Measurements from ENCODE around the gene COL4A3.

Gene COL4A3

GRCh38 chr2:227260041-227260440 lies 95.6 kb downstream of the COL4A3 start:
- TF ChIP-seq REST (IDR thresholded peaks at IDR 0.05; ENCODE audit: insufficient read depth in 1 of 2, low read depth in 2 of 2, low read length in 2 of 2) = no peak
- TF ChIP-seq SIN3A (IDR thresholded peaks at IDR 0.05; ENCODE audit: borderline replicate concordance, insufficient read depth, low read length) = no peak
- no peak for TF ChIP-seq TAF1 (IDR thresholded peaks at IDR 0.05; ENCODE audit: borderline replicate concordance, insufficient read depth, low read length)
- TF ChIP-seq POLR2AphosphoS5 (IDR thresholded peaks at IDR 0.05; ENCODE audit: low read depth, low read length) = no peak
- no peak for TF ChIP-seq FOXP2 (optimal IDR thresholded peaks at IDR 0.05; ENCODE audit: borderline replicate concordance, extremely low read depth, extremely low read length, insufficient read depth)

GRCh38 chr2:227267410-227268115 lies 103.1 kb downstream of the COL4A3 start:
- TF ChIP-seq SIN3A (IDR thresholded peaks at IDR 0.05; ENCODE audit: borderline replicate concordance, insufficient read depth, low read length) (no peak), POLR2AphosphoS5 (IDR thresholded peaks at IDR 0.05; ENCODE audit: low read depth, low read length) (no peak), TAF1 (IDR thresholded peaks at IDR 0.05; ENCODE audit: borderline replicate concordance, insufficient read depth, low read length) (no peak), FOXP2 (optimal IDR thresholded peaks at IDR 0.05; ENCODE audit: borderline replicate concordance, extremely low read depth, extremely low read length, insufficient read depth) (no peak), REST (IDR thresholded peaks at IDR 0.05; ENCODE audit: insufficient read depth in 1 of 2, low read depth in 2 of 2, low read length in 2 of 2) (no peak)

GRCh38 chr2:227280895-227281294 lies 116.5 kb downstream of the COL4A3 start:
- peak; percentile 54 to 89; a peak in 3 of 4 replicates for TF ChIP-seq REST (IDR thresholded peaks at IDR 0.05; ENCODE audit: insufficient read depth in 1 of 2, low read depth in 2 of 2, low read length in 2 of 2)
- no peak for TF ChIP-seq FOXP2 (optimal IDR thresholded peaks at IDR 0.05; ENCODE audit: borderline replicate concordance, extremely low read depth, extremely low read length, insufficient read depth)

- TF ChIP-seq FOXP2 (optimal IDR thresholded peaks at IDR 0.05; ENCODE audit: borderline replicate concordance, extremely low read depth, extremely low read length, insufficient read depth) (no peak), POLR2AphosphoS5 (IDR thresholded peaks at IDR 0.05; ENCODE audit: low read depth, low read length) (no peak), TAF1 (IDR thresholded peaks at IDR 0.05; ENCODE audit: borderline replicate concordance, insufficient read depth, low read length) (no peak)
Observed at GRCh38 chr2:227285741-227286236, 121.4 kb downstream of the COL4A3 start.

- TF ChIP-seq TAF1 (IDR thresholded peaks at IDR 0.05; ENCODE audit: borderline replicate concordance, insufficient read depth, low read length) (no peak), SIN3A (IDR thresholded peaks at IDR 0.05; ENCODE audit: borderline replicate concordance, insufficient read depth, low read length) (no peak), REST (IDR thresholded peaks at IDR 0.05; ENCODE audit: insufficient read depth in 1 of 2, low read depth in 2 of 2, low read length in 2 of 2) (no peak), FOXP2 (optimal IDR thresholded peaks at IDR 0.05; ENCODE audit: borderline replicate concordance, extremely low read depth, extremely low read length, insufficient read depth) (no peak), POLR2AphosphoS5 (IDR thresholded peaks at IDR 0.05; ENCODE audit: low read depth, low read length) (no peak)
Observed at GRCh38 chr2:227287771-227288170, 123.3 kb downstream of the COL4A3 start.

Measured in PFSK-1 (cell line).